CD14-positive monocyte (primary cell): Measurements from ENCODE around the gene STX4. TPM values are rescaled to one million over a fixed set of nuclear protein-coding genes. Genes with fewer than 3 reads are reported as not detected.

Experiments used
- DNase-seq, 3 donors: peaks; one replicate each; pipeline ENCODE4 v3.0.0-alpha.2; 2011 to 2022
- H2AFZ ChIP-seq: 2 replicates; pipeline ENCODE4 v1.6.0; 2012; ENCODE audit warnings: mild to moderate bottlenecking, low read depth, low read length, inconsistent platforms; ENCODE audit not compliant: insufficient read depth, poor library complexity, severe bottlenecking
- H3K27ac ChIP-seq, 2 donors: 1 replicate in 1 of 2; 2 replicates in 1 of 2; pipeline ENCODE4 v1.5.1; 2012 to 2013; ENCODE audit warnings: low read length in 2 of 2, control low read depth in 1 of 2, inconsistent platforms in 1 of 2, low read depth in 1 of 2, mild to moderate bottlenecking in 1 of 2
- H3K27me3 ChIP-seq, 2 donors: one replicate each; pipeline versions ENCODE4 v1.6.0 to v1.6.1; 2011 to 2013; ENCODE audit warnings: low read length in 2 of 2; ENCODE audit not compliant: control insufficient read depth in 2 of 2, insufficient read depth in 2 of 2
- H3K36me3 ChIP-seq, 2 donors: replicated peaks in 1 of 2; 1 replicate in 1 of 2; 2 replicates in 1 of 2; pipeline versions ENCODE4 v1.5.1 to v1.6.1; 2012 to 2013; ENCODE audit warnings: low read length in 2 of 2, control low read depth in 1 of 2, inconsistent platforms in 1 of 2, mild to moderate bottlenecking in 1 of 2; ENCODE audit not compliant: insufficient read depth in 2 of 2, control insufficient read depth in 1 of 2
- H3K4me1 ChIP-seq, 2 donors: 1 replicate in 1 of 2; 2 replicates in 1 of 2; pipeline versions ENCODE4 v1.5.1 to v1.6.1; 2012 to 2013; ENCODE audit warnings: low read length in 2 of 2, control low read depth in 1 of 2, inconsistent platforms in 1 of 2, mild to moderate bottlenecking in 1 of 2, moderate library complexity in 1 of 2; ENCODE audit not compliant: insufficient read depth in 2 of 2, control insufficient read depth in 1 of 2
- H3K4me2 ChIP-seq: replicated peaks from 2 replicates; pipeline ENCODE3; 2012; ENCODE audit warnings: low read length, moderate library complexity, mild to moderate bottlenecking; ENCODE audit not compliant: poor library complexity, severe bottlenecking; ENCODE audit errors: extremely low read depth
- H3K4me3 ChIP-seq, 3 experiments: fragments of 200-600 bp in 1 of 3; sonication (generic) in 1 of 3; replicated peaks in 1 of 3; 1 replicate in 2 of 3; 2 replicates in 1 of 3; pipeline ENCODE4 v1.5.1; 2011 to 2013; ENCODE audit warnings: low read length in 3 of 3, mild to moderate bottlenecking in 3 of 3, control low read depth in 2 of 3, low read depth in 2 of 3, inconsistent platforms in 1 of 3, moderate library complexity in 1 of 3
- H3K79me2 ChIP-seq: 2 replicates; pipeline ENCODE4 v1.6.0; 2012; ENCODE audit warnings: mild to moderate bottlenecking, control low read depth, inconsistent platforms, low read length, moderate library complexity; ENCODE audit not compliant: insufficient read depth
- H3K9ac ChIP-seq: 2 replicates; pipeline ENCODE4 v1.6.0; 2017; ENCODE audit warnings: low read length, mild to moderate bottlenecking; ENCODE audit not compliant: insufficient read depth, poor library complexity, severe bottlenecking
- H3K9me3 ChIP-seq, 2 donors: replicated peaks in 1 of 2; 1 replicate in 1 of 2; 2 replicates in 1 of 2; pipeline versions ENCODE4 v1.5.1 to v1.6.1; 2012 to 2013; ENCODE audit warnings: low read length in 2 of 2, control low read depth in 1 of 2; ENCODE audit not compliant: control insufficient read depth in 1 of 2, insufficient read depth in 1 of 2
- H4K20me1 ChIP-seq: 2 replicates; pipeline ENCODE4 v1.6.0; 2012; ENCODE audit warnings: mild to moderate bottlenecking, low read length, control low read depth, moderate library complexity; ENCODE audit not compliant: insufficient read depth
- H3K27ac Mint-ChIP-seq, 7 donors: one replicate each; pipeline ENCODE4 v1.8.0; 2020; ENCODE audit warnings: mild to moderate bottlenecking in 7 of 7, mixed read lengths in 7 of 7, moderate library complexity in 6 of 7, inconsistent platforms in 2 of 7
- H3K27me3 Mint-ChIP-seq, 3 donors: one replicate each; pipeline ENCODE4 v1.8.0; 2021 to 2022; ENCODE audit warnings: low read depth in 3 of 3, mild to moderate bottlenecking in 3 of 3, mixed read lengths in 3 of 3, moderate library complexity in 3 of 3, inconsistent platforms in 1 of 3
- H3K36me3 Mint-ChIP-seq, 2 donors: one replicate each; pipeline ENCODE4 v1.8.0; 2020; ENCODE audit warnings: mixed read lengths in 2 of 2, inconsistent platforms in 1 of 2, mild to moderate bottlenecking in 1 of 2
- H3K4me1 Mint-ChIP-seq: one replicate; pipeline ENCODE4 v1.8.0; 2020; ENCODE audit warnings: mild to moderate bottlenecking, mixed read lengths
- H3K4me3 Mint-ChIP-seq, 2 donors: one replicate each; pipeline ENCODE4 v1.8.0; 2020; ENCODE audit warnings: mild to moderate bottlenecking in 2 of 2, mixed read lengths in 2 of 2, moderate library complexity in 1 of 2
- H3K9me3 Mint-ChIP-seq, 7 donors: one replicate each; pipeline ENCODE4 v1.8.0; 2020 to 2022; ENCODE audit warnings: mixed read lengths in 7 of 7, mild to moderate bottlenecking in 6 of 7, moderate library complexity in 6 of 7, inconsistent platforms in 2 of 7
- CTCF ChIP-seq: fragments of 200-600 bp; IDR thresholded peaks from one replicate; pipeline ENCODE4 v1.8.0; 2022; ENCODE audit warnings: antibody characterized with exemption, mild to moderate bottlenecking
- WGBS: methylation state at CpG from one replicate; pipeline ENCODE4 v1.1.5; 2013; ENCODE audit warnings: missing lambda C conversion rate; ENCODE audit not compliant: insufficient coverage; 5-methylcytosine and 5-hydroxymethylcytosine counted together
- intact Hi-C, 2 donors: fragments of 100-400 bp; cut with micrococcal nuclease; formaldehyde crosslinking; loops; one replicate each; pipeline versions ENCODE4 v1.15.0 to v1.15.1; 2023
- polyA plus RNA-seq, 3 donors: library from polyadenylated mRNA; depleted of rRNA in 1 of 3; unstranded in 2 of 3; stranded (reverse) in 1 of 3; fragments of 300-500 nt in 2 of 3; fragments of >200 nt in 1 of 3; fragmentation: Illumina TruSeq in 2 of 3; gene quantifications; 1 replicate in 2 of 3; 2 replicates in 1 of 3; pipeline ENCODE4 v1.2.3, GENCODE V29; 2012 to 2021

STX4 gene
- polyA plus RNA-seq, 3 donors: 18.6 to 186 (median 21.8) TPM

DNA sequence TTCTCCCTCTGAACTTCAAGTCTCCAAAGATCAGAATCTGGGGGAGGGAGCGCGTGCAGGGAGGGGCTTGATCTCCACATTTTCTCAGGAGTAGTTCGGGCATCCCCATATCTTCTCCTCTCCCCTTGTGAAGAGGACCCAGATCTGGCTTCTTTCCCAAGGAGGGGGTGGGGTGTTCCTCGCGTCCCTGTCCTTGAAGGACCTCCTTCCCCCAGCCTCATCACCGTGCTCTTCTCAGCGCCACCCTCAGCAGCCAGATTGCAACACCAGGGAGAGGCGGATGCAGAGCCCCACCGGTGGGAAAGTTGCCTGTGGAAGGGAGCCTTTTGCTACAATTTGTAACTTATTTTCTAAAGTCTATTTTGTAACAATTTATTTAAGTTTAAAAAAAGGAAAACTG, 49.7 kb downstream of the STX4 start:
- Histone ChIP-seq H3K27ac (no peak overlapping the region), H3K4me1 (peaks cover 10 to 23% of the 10 kb centered on the region in 2 donors), H3K4me3 (no peak overlapping the region), H3K4me2 (no peak overlapping the region), H3K36me3 (peaks cover 57 to 90% of the 10 kb centered on the region in 2 donors), H3K9ac (peak overlapping the region; percentile 8), H3K27me3 (no peaks in the 10 kb centered on the region), H3K9me3 (no peaks in the 10 kb centered on the region), H2AFZ (no peak overlapping the region), H4K20me1 (peaks cover 70% of the 10 kb centered on the region), H3K79me2 (peaks cover 43% of the 10 kb centered on the region)
- no peak for DNase-seq
- Mint-ChIP-seq H3K4me1 (peaks cover 26% of the 10 kb centered on the region), H3K36me3 (peaks cover 47 to 66% of the 10 kb centered on the region in 2 donors), H3K27me3 (peaks cover 0 to 3% (median 3%) of the 10 kb centered on the region in 3 donors), H3K9me3 (no peaks in the 10 kb centered on the region), H3K27ac (peak overlapping the region in 5 of 7 donors; percentile 30 to 66 (median 50)), H3K4me3 (no peak overlapping the region)
- no CpG with 5 or more reads among the region's 9 CpGs for WGBS
- intact Hi-C loops: no loop called here
- TF ChIP-seq CTCF: no peak

DNA sequence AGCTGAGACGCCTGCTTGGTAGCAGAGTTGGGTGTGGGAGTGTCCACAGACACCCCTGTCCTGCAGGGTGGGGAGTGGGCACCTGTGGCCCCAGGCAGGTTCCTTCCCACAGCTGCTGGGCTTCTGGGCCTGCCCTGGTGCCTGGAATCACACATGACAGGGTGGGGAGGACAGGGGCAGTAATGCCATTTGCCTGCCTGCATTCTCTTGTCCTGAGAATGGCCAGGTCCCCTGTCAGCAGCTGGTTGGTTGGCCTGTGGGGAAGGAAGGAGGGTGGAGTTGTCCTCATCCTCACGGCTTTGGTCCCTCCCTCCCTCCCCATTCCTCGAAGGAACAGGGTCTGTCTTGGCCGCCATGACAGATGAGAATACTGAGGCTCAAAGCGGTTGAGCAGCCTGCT, 50.2 kb downstream of the STX4 start:
- intact Hi-C loops: no loop called here
- Histone ChIP-seq H3K27ac (no peak overlapping the region), H3K4me1 (peaks cover 10 to 20% of the 10 kb centered on the region in 2 donors), H3K27me3 (no peaks in the 10 kb centered on the region), H3K79me2 (peaks cover 39% of the 10 kb centered on the region), H2AFZ (no peak overlapping the region), H3K9me3 (no peaks in the 10 kb centered on the region), H3K36me3 (peaks cover 52 to 88% of the 10 kb centered on the region in 2 donors), H4K20me1 (peaks cover 65% of the 10 kb centered on the region), H3K4me3 (no peak overlapping the region), H3K9ac (peak overlapping the region; percentile 8), H3K4me2 (no peak overlapping the region)
- peaks cover 22% of the 10 kb centered on the region for H3K4me1 Mint-ChIP-seq
- peak overlapping the region in 1 of 7 donors; percentile 66 for H3K27ac Mint-ChIP-seq
- H3K4me3 Mint-ChIP-seq: no peak overlapping the region
- peaks cover 42 to 66% of the 10 kb centered on the region in 2 donors for H3K36me3 Mint-ChIP-seq
- no peaks in the 10 kb centered on the region for H3K9me3 Mint-ChIP-seq
- DNase-seq: no peak
- peaks cover 0 to 3% (median 3%) of the 10 kb centered on the region in 3 donors for H3K27me3 Mint-ChIP-seq
- no peak for TF ChIP-seq CTCF
- no CpG with 5 or more reads among the region's 5 CpGs for WGBS
